GM23248 (cell line): ENCODE measurements around the gene IFNL1. TPM values are rescaled to one million over a fixed set of nuclear protein-coding genes. Genes with fewer than 3 reads are reported as not detected.

Experiments used
- DNase-seq: peaks from one replicate; pipeline ENCODE4 v3.0.0-alpha.2; 2015
- H2AFZ ChIP-seq: fragments of 200-600 bp; sonication (generic); 2 replicates; pipeline ENCODE4 v1.6.1; 2016; ENCODE audit warnings: antibody characterized with exemption
- H3F3A ChIP-seq: fragments of 200-600 bp; sonication (generic); 2 replicates; pipeline ENCODE4 v1.6.1; 2016; ENCODE audit warnings: mild to moderate bottlenecking, antibody characterized with exemption, mixed run types; ENCODE audit not compliant: insufficient read depth
- H3K27ac ChIP-seq: fragments of 200-600 bp; sonication (generic); 2 replicates; pipeline ENCODE4 v1.5.1; 2016; ENCODE audit warnings: mild to moderate bottlenecking
- H3K27me3 ChIP-seq: fragments of 200-600 bp; sonication (generic); replicated peaks from 2 replicates; pipeline ENCODE4 v1.6.1; 2016; ENCODE audit warnings: mild to moderate bottlenecking; ENCODE audit not compliant: insufficient read depth
- H3K36me3 ChIP-seq: fragments of 200-600 bp; sonication (generic); 2 replicates; pipeline ENCODE4 v1.6.1; 2016; ENCODE audit warnings: low read depth, mild to moderate bottlenecking
- H3K4me1 ChIP-seq: fragments of 200-600 bp; sonication (generic); 2 replicates; pipeline ENCODE4 v1.6.1; 2016; ENCODE audit warnings: mild to moderate bottlenecking; ENCODE audit not compliant: insufficient read depth
- H3K4me2 ChIP-seq: fragments of 200-600 bp; sonication (generic); one replicate; pipeline ENCODE4 v1.6.1; 2016; ENCODE audit warnings: mild to moderate bottlenecking; ENCODE audit not compliant: unreplicated experiment
- H3K4me3 ChIP-seq: fragments of 200-600 bp; sonication (generic); 2 replicates; pipeline ENCODE4 v1.5.1; 2016; ENCODE audit warnings: mild to moderate bottlenecking
- H3K79me2 ChIP-seq: fragments of 200-600 bp; sonication (generic); 2 replicates; pipeline ENCODE4 v1.6.1; 2016; ENCODE audit warnings: mild to moderate bottlenecking; ENCODE audit not compliant: insufficient read depth
- H3K9ac ChIP-seq: fragments of 200-600 bp; sonication (generic); 2 replicates; pipeline ENCODE4 v1.6.1; 2016; ENCODE audit warnings: mild to moderate bottlenecking
- H3K9me2 ChIP-seq: fragments of 200-600 bp; sonication (generic); 2 replicates; pipeline ENCODE4 v1.6.1; 2016; ENCODE audit warnings: mixed run types, mild to moderate bottlenecking, moderate library complexity; ENCODE audit not compliant: insufficient read depth
- H3K9me3 ChIP-seq: fragments of 200-600 bp; sonication (generic); one replicate; pipeline ENCODE4 v1.6.1; 2017; ENCODE audit warnings: low read depth
- H4K20me1 ChIP-seq: fragments of 200-600 bp; sonication (generic); 2 replicates; pipeline ENCODE4 v1.6.0; 2016; ENCODE audit not compliant: insufficient read depth
- EZH2 ChIP-seq: fragments of 200-600 bp; sonication (generic); IDR thresholded peaks from 2 replicates; pipeline ENCODE4 v1.6.1; 2018; ENCODE audit warnings: antibody characterized with exemption, mild to moderate bottlenecking; ENCODE audit not compliant: insufficient read depth, poor library complexity, severe bottlenecking
- EZH2phosphoT487 ChIP-seq: fragments of 200-600 bp; sonication (generic); IDR thresholded peaks from 2 replicates; pipeline ENCODE4 v1.6.1; 2018; ENCODE audit warnings: antibody characterized with exemption, moderate library complexity, mild to moderate bottlenecking, low read depth; ENCODE audit not compliant: insufficient read depth
- WGBS, 2 experiments: methylation state at CpG; one replicate each; pipeline ENCODE4 v1.1.6; 2015 to 2017; ENCODE audit warnings: low lambda C conversion rate in 2 of 2, low coverage in 1 of 2; ENCODE audit errors: missing lambda C conversion rate in 2 of 2; 5-methylcytosine and 5-hydroxymethylcytosine counted together
- in situ Hi-C: fragments of 300-500 bp; cut with MboI; formaldehyde crosslinking; loops from 2 replicates; pipeline ENCODE4 v1.15.0; 2020
- polyA plus RNA-seq: library from polyadenylated mRNA; unstranded; fragments of >200 nt; fragmentation: Nextera tagmentation; extraction: Ambion mirVana; gene quantifications from 2 replicates; pipeline ENCODE4 v1.2.1, GENCODE V29; 2016
- total RNA-seq: library from RNA; depleted of rRNA; stranded (reverse); fragments of >200 nt; shearing (Covaris generic); gene quantifications from 2 replicates; pipeline ENCODE4 v1.2.3, GENCODE V29; 2014

Gene IFNL1
- total and polyA plus RNA-seq, 2 experiments from 2014 or later: not detected

GRCh38 chr19:39297931-39298634 is 1.9 kb downstream of the IFNL1 start:
- DNase-seq: no peak
- no peaks in the 10 kb centered on the region for H3K9me2 ChIP-seq
- TF ChIP-seq EZH2 (no peak), EZH2phosphoT487 (no peak)
- no peaks in the 10 kb centered on the region for H3K4me1 ChIP-seq
- no peaks in the 10 kb centered on the region for H4K20me1 ChIP-seq
- no peak overlapping the region for H3K4me3 ChIP-seq
- H3K79me2 ChIP-seq: no peaks in the 10 kb centered on the region
- H3K36me3 ChIP-seq: no peaks in the 10 kb centered on the region
- no peak overlapping the region for H3K27ac ChIP-seq
- H3K4me2 ChIP-seq: no peak overlapping the region
- no peaks in the 10 kb centered on the region for H3F3A ChIP-seq
- in situ Hi-C loops: no loop called here
- no peaks in the 10 kb centered on the region for H3K9me3 ChIP-seq
- no peak overlapping the region for H3K9ac ChIP-seq
- WGBS, 2 experiments: 41 to 47% methylated on average over 16 of the region's 17 CpGs
- H3K27me3 ChIP-seq: peaks cover 32% of the 10 kb centered on the region
- H2AFZ ChIP-seq: no peak overlapping the region

- no peak overlapping the region for H3K27ac ChIP-seq
- no peaks in the 10 kb centered on the region for H3K4me1 ChIP-seq
- no peaks in the 10 kb centered on the region for H3K36me3 ChIP-seq
- H3K27me3 ChIP-seq: peaks cover 38% of the 10 kb centered on the region; the same call in 1 of the 2 replicates
- no peaks in the 10 kb centered on the region for H3K9me2 ChIP-seq
- H3F3A ChIP-seq: no peaks in the 10 kb centered on the region
- H2AFZ ChIP-seq: no peak overlapping the region
- TF ChIP-seq EZH2phosphoT487 (no peak), EZH2 (no peak)
- in situ Hi-C loops: no loop called here
- H3K9ac ChIP-seq: no peak overlapping the region
- WGBS, 2 experiments: 65 to 80% methylated on average over 7 to 9 of the region's 9 CpGs
- no peak for DNase-seq
- H3K4me3 ChIP-seq: no peak overlapping the region
- H4K20me1 ChIP-seq: no peaks in the 10 kb centered on the region
- H3K79me2 ChIP-seq: no peaks in the 10 kb centered on the region
- no peaks in the 10 kb centered on the region for H3K9me3 ChIP-seq
- H3K4me2 ChIP-seq: no peak overlapping the region
Measured at GRCh38 chr19:39299404-39299803, 3.2 kb downstream of the IFNL1 start.

GRCh38 chr19:39299832-39300231 is 3.6 kb downstream of the IFNL1 start:
- DNase-seq: no peak
- no peak overlapping the region for H2AFZ ChIP-seq
- H3K27me3 ChIP-seq: peaks cover 40% of the 10 kb centered on the region; the same call in 1 of the 2 replicates
- no peaks in the 10 kb centered on the region for H3K9me2 ChIP-seq
- H3K36me3 ChIP-seq: no peaks in the 10 kb centered on the region
- no peak overlapping the region for H3K4me3 ChIP-seq
- no peaks in the 10 kb centered on the region for H3K4me1 ChIP-seq
- in situ Hi-C loops: no loop called here
- H3K4me2 ChIP-seq: no peak overlapping the region
- 66 to 71% methylated on average over 10 of the region's 10 CpGs for WGBS, 2 experiments
- no peaks in the 10 kb centered on the region for H4K20me1 ChIP-seq
- no peaks in the 10 kb centered on the region for H3F3A ChIP-seq
- H3K27ac ChIP-seq: no peak overlapping the region
- H3K79me2 ChIP-seq: no peaks in the 10 kb centered on the region
- TF ChIP-seq EZH2: no peak
- no peak overlapping the region for H3K9ac ChIP-seq
- no peaks in the 10 kb centered on the region for H3K9me3 ChIP-seq

GRCh38 chr19:39301021-39301420 is 4.8 kb downstream of the IFNL1 start:
- H3K9me2 ChIP-seq: no peaks in the 10 kb centered on the region
- in situ Hi-C loops: no loop called here
- no peaks in the 10 kb centered on the region for H4K20me1 ChIP-seq
- H3K27me3 ChIP-seq: peaks cover 51% of the 10 kb centered on the region
- TF ChIP-seq EZH2phosphoT487: no peak
- no peak for TF ChIP-seq EZH2
- 60 to 65% methylated on average over 4 of the region's 4 CpGs for WGBS, 2 experiments
- no peak overlapping the region for H2AFZ ChIP-seq
- no peak overlapping the region for H3K27ac ChIP-seq
- no peaks in the 10 kb centered on the region for H3K4me1 ChIP-seq
- H3K4me2 ChIP-seq: no peak overlapping the region
- no peak overlapping the region for H3K9ac ChIP-seq
- no peak overlapping the region for H3K4me3 ChIP-seq
- no peaks in the 10 kb centered on the region for H3K79me2 ChIP-seq
- no peak for DNase-seq
- H3K9me3 ChIP-seq: no peaks in the 10 kb centered on the region
- H3F3A ChIP-seq: no peaks in the 10 kb centered on the region
- H3K36me3 ChIP-seq: no peaks in the 10 kb centered on the region
